Colonic mucosa (tissue), 4 donors: ENCODE measurements around the gene KLK15. TPM values are rescaled to one million over a fixed set of nuclear protein-coding genes. Genes with fewer than 3 reads are reported as not detected.

Source experiments
- DNase-seq: peaks from one replicate; pipeline ENCODE4 v3.0.0-alpha.2; 2020
- H3K27ac ChIP-seq: fragments of 200-600 bp; one replicate; pipeline ENCODE4 v1.8.0; 2021
- H3K27me3 ChIP-seq: fragments of 200-600 bp; one replicate; pipeline ENCODE4 v1.8.0; 2021
- H3K36me3 ChIP-seq: fragments of 200-600 bp; one replicate; pipeline ENCODE4 v1.8.0; 2021
- H3K4me1 ChIP-seq: fragments of 200-600 bp; one replicate; pipeline ENCODE4 v1.8.0; 2021; ENCODE audit warnings: mild to moderate bottlenecking
- H3K4me3 ChIP-seq: fragments of 200-600 bp; one replicate; pipeline ENCODE4 v1.8.0; 2021
- H3K9ac ChIP-seq, 2 donors: one replicate each; pipeline ENCODE4 v1.7.0; 2013; ENCODE audit warnings: control low read depth in 2 of 2, low read depth in 2 of 2, low read length in 2 of 2
- H3K9me3 ChIP-seq: fragments of 200-600 bp; one replicate; pipeline ENCODE4 v1.8.0; 2021
- CTCF ChIP-seq: fragments of 200-600 bp; IDR thresholded peaks from one replicate; pipeline ENCODE4 v1.8.0; 2022; ENCODE audit warnings: antibody characterized with exemption, mild to moderate bottlenecking
- intact Hi-C: fragments of 100-400 bp; cut with DNase I; formaldehyde crosslinking; loops from one replicate; pipeline ENCODE4 v1.14.1; 2022
- total RNA-seq, 2 donors: library from RNA; stranded (reverse); fragmentation: NEBNext Ultra II Directional in 1 of 2; extraction: Animal tissue kit (Norgen Biotek cat#: 25700) in 1 of 2; gene quantifications; one replicate each; pipeline ENCODE4 v1.2.1, GENCODE V29; 2021
- donor health status: healthy.
- donor health status: DM: no; HTN: no; CAD: no.
- donor health status: DM: no; HTN: no; CAD: no.

The KLK15 gene
- total RNA-seq, 2 donors from 2014 or later: 2.9 to 3.6 TPM

- TF ChIP-seq CTCF: no peak
- Histone ChIP-seq H3K9ac (no peak overlapping the region), H3K27me3 (no peaks in the 10 kb centered on the region), H3K4me3 (no peak overlapping the region), H3K4me1 (no peaks in the 10 kb centered on the region), H3K36me3 (no peaks in the 10 kb centered on the region), H3K9me3 (no peaks in the 10 kb centered on the region), H3K27ac (no peak overlapping the region)
- DNase-seq: no peak
- intact Hi-C loops: no loop called here
Observed at GRCh38 chr19:50832666-50833065, 708 bp downstream of the KLK15 start.

GRCh38 chr19:50831026-50831396, 2.4 kb downstream of the KLK15 start:
- no peaks in the 10 kb centered on the region for H3K36me3 ChIP-seq
- TF ChIP-seq CTCF: no peak
- H3K9me3 ChIP-seq: no peaks in the 10 kb centered on the region
- no peak for DNase-seq
- no peaks in the 10 kb centered on the region for H3K27me3 ChIP-seq
- no peak overlapping the region for H3K27ac ChIP-seq
- peak overlapping the region; percentile 1 to 14 for H3K9ac ChIP-seq
- H3K4me1 ChIP-seq: no peaks in the 10 kb centered on the region
- no peak overlapping the region for H3K4me3 ChIP-seq
- intact Hi-C loops: no loop called here

- Histone ChIP-seq H3K27me3 (no peaks in the 10 kb centered on the region), H3K4me3 (no peak overlapping the region), H3K9ac (peak overlapping the region; percentile 1 to 12), H3K9me3 (no peaks in the 10 kb centered on the region), H3K4me1 (no peaks in the 10 kb centered on the region), H3K36me3 (no peaks in the 10 kb centered on the region), H3K27ac (no peak overlapping the region)
- intact Hi-C loops: no loop called here
- no peak for DNase-seq
- TF ChIP-seq CTCF: no peak
Observed at GRCh38 chr19:50830266-50831025, 2.9 kb downstream of the KLK15 start.

- H3K36me3 ChIP-seq: no peaks in the 10 kb centered on the region
- no peak overlapping the region for H3K4me3 ChIP-seq
- H3K27ac ChIP-seq: no peak overlapping the region
- intact Hi-C loops: no loop called here
- H3K9ac ChIP-seq: no peak overlapping the region
- no peaks in the 10 kb centered on the region for H3K9me3 ChIP-seq
- no peak for DNase-seq
- H3K27me3 ChIP-seq: no peaks in the 10 kb centered on the region
- no peaks in the 10 kb centered on the region for H3K4me1 ChIP-seq
- no peak for TF ChIP-seq CTCF
Observed at GRCh38 chr19:50829801-50830200, 3.6 kb downstream of the KLK15 start.

GRCh38 chr19:50827476-50827875, 5.9 kb downstream of the KLK15 start:
- no peaks in the 10 kb centered on the region for H3K36me3 ChIP-seq
- DNase-seq: no peak
- no peak overlapping the region for H3K27ac ChIP-seq
- H3K9ac ChIP-seq: no peak overlapping the region
- no peaks in the 10 kb centered on the region for H3K9me3 ChIP-seq
- intact Hi-C loops: no loop called here
- no peaks in the 10 kb centered on the region for H3K27me3 ChIP-seq
- TF ChIP-seq CTCF: no peak
- no peaks in the 10 kb centered on the region for H3K4me1 ChIP-seq
- no peak overlapping the region for H3K4me3 ChIP-seq
